ENCODE results near the gene APEH. TPM values are rescaled to one million over a fixed set of nuclear protein-coding genes. Genes with fewer than 3 reads are reported as not detected.

APEH gene
- total and polyA plus RNA-seq, 2 donors (not counting 1 experiment from before 2014, with no cell fraction given): 79.4 to 96.2 TPM

GRCh38 chr3:49723296-49723627, 49.1 kb downstream of the APEH start:
- POLR2A ChIA-PET: interaction anchor here (0.5 to 2.1 kb wide), 5 partner anchors 8 to 92 kb away, joined by 3 to 7 read pairs (median 5); partner anchors contain the start of genes INKA1 and IP6K1
- peak; percentile 78 for DNase-seq
- peak overlapping the region; percentile 94 to 100 for H3K27ac ChIP-seq (ENCODE audit: low read length in 2 of 2)
- H3K9me3 Mint-ChIP-seq (ENCODE audit: insufficient read depth): no peaks in the 10 kb centered on the region
- no peaks in the 10 kb centered on the region for H4K20me1 ChIP-seq (ENCODE audit: control insufficient read depth, insufficient read depth, low read length, poor library complexity, severe bottlenecking)
- H2AFZ ChIP-seq (ENCODE audit: insufficient read depth, low read depth, low read length, poor library complexity, severe bottlenecking): peak overlapping the region; percentile 53
- peaks cover 64% of the 10 kb centered on the region for H3K4me1 Mint-ChIP-seq
- CTCF ChIA-PET: interaction anchor here (1.1 kb wide), 1 partner anchor 183 kb away, joined by 4 read pairs; no protein-coding TSS in a partner anchor
- H3K4me3 Mint-ChIP-seq: peak overlapping the region; percentile 96
- ATAC-seq (ENCODE audit: low read depth): no peak
- H3K9ac ChIP-seq (ENCODE audit: low read length): peak overlapping the region; percentile 98
- no peaks in the 10 kb centered on the region for H3K9me3 ChIP-seq (ENCODE audit: control extremely low read depth in 1 of 3, control insufficient read depth in 2 of 3, insufficient read depth in 1 of 3, low read length in 2 of 3)
- peak overlapping the region; percentile 97 for H3K4me2 ChIP-seq (replicated peaks; ENCODE audit: low read depth, low read length, poor library complexity, severe bottlenecking)
- WGBS (ENCODE audit: insufficient coverage): under 1% methylated on average over 19 of the region's 20 CpGs
- H3K36me3 ChIP-seq (replicated peaks in 1 of 2; ENCODE audit: control extremely low read depth in 1 of 2, control insufficient read depth in 1 of 2, extremely low read depth in 1 of 2, insufficient read depth in 2 of 2, low read length in 1 of 2): peaks cover 0 to 43% of the 10 kb centered on the region in 2 experiments
- H3K27me3 ChIP-seq (replicated peaks in 1 of 4; ENCODE audit: control extremely low read depth in 1 of 4, control insufficient read depth in 3 of 4, insufficient read depth in 4 of 4, low read length in 3 of 4): no peaks in the 10 kb centered on the region
- peak overlapping the region; percentile 63 to 99 (median 92) for H3K4me3 ChIP-seq (ENCODE audit: control extremely low read depth in 1 of 5, extremely low read depth in 1 of 5, insufficient read depth in 1 of 5, low read depth in 2 of 5, low read length in 4 of 5)
- intact Hi-C loops (cut with micrococcal nuclease): no loop called here
- H3K27ac Mint-ChIP-seq: peak overlapping the region; percentile 97
- peaks cover 32 to 66% of the 10 kb centered on the region in 2 donors for H3K4me1 ChIP-seq (ENCODE audit: control insufficient read depth in 2 of 2, insufficient read depth in 2 of 2, low read length in 2 of 2)
- H3K79me2 ChIP-seq (ENCODE audit: control insufficient read depth, insufficient read depth, low read length): peaks cover 4% of the 10 kb centered on the region
- no peak for TF ChIP-seq CTCF (IDR thresholded peaks at IDR 0.05)
- no peak for TF ChIP-seq EZH2 (IDR thresholded peaks at IDR 0.05; ENCODE audit: borderline replicate concordance, insufficient read depth, low read depth, low read length, poor library complexity, severe bottlenecking)
- H3K27me3 Mint-ChIP-seq: no peaks in the 10 kb centered on the region

All from B cell (primary cell).